Myocyte (in vitro differentiated cells): Measurements from ENCODE around the gene PRKCZ. TPM values are rescaled to one million over a fixed set of nuclear protein-coding genes. Genes with fewer than 3 reads are reported as not detected.
"Not testable (repeated sequence)": the region's sequence is repeated elsewhere in the genome, so short reads cannot be mapped to it uniquely, and the experiment has no call there.

Experiments used
- DNase-seq: peaks from one replicate; pipeline ENCODE4 v3.0.0-alpha.2; 2012; ENCODE audit warnings: low read depth
- total RNA-seq: library from RNA; depleted of rRNA; stranded (reverse); fragments of >200 nt; gene quantifications from 2 replicates; pipeline ENCODE4 v1.2.3, GENCODE V29; 2014

PRKCZ gene
- total RNA-seq, 1 donor from 2014 or later, result 0.27 TPM

DNA sequence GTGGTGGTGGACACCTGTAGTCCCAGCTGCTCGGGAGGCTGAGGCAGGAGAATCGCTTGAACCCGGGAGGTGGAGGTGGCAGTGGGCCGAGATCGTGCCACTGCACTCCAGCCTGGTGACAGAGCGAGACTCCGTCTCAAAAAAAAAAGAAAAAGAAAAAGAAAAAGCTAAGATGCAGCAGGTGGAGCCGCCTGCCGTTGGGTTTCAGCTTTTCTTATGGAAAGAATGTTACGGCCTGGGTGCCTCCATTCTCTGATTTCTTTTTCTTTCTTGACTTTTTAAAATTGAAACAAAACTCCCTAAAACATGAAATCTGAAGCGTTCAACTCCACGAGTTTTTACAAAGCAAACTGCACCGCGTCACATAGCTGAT lies 64.4 kb downstream of the PRKCZ start:
- not testable (repeated sequence) for DNase-seq

DNA sequence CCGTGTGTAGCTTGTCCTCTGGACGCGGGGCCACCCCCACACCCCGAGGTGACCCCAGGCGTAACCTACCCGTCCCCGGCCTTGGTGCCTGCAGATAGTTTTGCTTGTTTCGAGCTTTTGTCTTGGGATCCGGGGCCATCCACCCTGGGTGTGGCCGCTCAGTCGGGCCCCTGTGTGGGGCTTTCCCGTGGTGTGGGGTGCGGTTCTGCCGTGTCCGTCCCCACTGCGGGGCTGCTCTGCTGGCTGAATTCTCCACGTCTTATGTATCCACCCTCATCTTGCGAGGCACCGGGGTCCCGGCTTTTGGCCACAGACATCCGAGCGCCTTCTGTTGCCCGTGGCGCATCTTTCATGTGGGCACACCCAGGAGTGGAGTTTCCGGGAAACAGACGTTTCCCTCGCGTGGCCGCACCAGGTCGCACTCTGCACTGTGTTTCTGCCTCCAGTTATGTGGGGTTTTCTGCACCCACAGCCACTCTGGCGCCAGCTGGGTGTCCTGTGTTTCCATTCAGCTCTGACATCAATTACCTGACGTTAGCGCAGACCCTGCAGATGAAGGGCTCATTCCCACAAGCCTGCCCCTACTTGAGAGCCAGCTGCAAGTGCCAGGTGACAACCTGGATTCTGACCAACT lies 64.9 kb downstream of the PRKCZ start:
- no peak for DNase-seq

DNA sequence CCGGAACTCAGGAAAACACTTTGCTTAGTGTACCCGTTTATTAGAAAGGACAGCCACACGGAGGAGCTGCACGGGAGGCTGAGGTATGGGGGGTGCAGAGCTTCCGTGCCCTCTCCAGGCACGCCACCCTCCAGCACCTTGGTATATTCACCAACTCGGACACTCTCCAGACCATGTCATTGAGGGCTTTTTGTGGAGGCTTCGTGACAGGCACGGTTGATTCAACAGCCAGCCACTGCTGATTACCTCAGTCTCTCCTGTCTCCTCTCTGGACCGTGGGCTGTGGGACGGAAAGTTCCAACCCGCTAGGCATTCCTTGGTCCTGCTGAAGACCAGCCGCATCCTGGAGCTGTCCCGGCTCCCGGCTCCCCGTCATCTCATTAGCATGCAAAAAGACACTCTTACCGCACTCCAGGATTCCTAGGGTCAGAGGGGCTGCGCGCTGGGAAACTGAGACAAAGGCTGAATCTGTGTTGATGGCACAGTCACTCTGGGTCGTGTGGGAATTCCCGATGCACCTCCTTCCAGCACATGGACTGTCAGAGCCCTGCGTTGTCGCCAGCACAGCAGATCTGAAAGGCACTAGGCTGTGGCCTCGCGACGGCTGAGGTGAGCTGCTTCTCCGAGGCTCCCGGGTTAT lies 65.6 kb downstream of the PRKCZ start:
- no peak for DNase-seq

DNA sequence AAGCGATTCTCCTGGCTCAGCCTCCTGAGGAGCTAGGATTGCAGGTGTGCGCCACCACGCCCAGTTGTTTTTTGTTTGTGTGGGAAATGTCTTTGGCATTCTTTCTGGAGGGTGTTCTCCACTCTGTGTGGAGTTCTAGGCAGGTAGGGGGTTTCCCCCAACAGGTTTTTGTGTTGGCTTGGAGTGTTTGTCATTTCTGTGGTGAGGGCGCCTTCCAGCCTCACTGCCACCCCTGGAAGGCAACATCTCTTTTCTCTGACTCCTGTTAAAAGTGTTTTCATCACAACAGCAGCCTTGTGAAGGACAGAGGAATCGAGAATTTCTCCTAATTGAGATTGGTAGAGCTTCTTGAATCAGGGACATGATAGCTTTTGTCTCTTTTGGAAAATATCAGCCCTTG lies 69.7 kb downstream of the PRKCZ start:
- no peak for DNase-seq

DNA sequence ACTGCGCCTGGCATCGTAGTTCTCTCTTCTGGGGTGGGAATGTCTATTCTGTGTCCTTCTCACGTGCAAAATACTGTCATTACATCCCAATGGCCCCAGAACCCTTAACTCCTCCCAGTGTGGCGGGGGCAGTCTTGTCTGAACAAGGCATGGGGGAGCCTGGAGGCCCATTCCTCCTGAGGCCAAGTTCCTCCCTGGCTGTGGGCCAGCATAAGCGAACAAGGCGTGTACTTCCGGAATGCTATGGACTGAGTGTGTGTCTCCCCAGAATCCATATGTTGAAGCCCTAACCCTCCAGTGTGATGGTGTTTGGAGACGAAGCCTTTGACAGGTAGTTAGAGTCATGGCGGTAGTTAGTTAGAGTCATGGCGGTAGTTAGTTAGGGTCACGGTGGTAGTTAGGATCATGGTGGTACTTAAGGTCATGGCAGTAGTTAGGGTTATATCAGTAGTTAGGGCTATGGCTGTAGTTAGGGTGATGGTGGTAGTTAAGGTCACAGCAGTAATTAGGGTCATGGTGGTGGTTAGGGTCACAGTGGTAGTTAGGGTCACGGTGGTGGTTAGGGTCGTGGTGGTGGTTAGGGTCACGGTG lies 71.0 kb downstream of the PRKCZ start:
- no peak for DNase-seq

DNA sequence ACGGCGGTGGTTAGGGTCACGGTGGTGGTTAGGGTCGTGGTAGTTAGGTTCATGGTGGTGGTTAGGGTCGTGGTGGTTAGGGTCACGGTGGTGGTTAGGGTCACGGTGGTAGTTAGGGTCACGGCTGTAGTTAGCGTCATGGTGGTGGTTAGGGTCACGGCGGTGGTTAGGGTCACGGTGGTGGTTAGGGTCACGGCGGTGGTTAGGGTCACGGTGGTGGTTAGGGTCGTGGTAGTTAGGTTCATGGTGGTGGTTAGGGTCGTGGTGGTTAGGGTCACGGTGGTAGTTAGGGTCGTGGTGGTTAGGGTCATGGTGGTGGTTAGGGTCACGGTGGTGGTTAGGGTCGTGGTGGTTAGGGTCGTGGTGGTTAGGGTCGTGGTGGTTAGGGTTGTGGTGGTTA lies 71.6 kb downstream of the PRKCZ start:
- DNase-seq, result not testable (repeated sequence)

DNA sequence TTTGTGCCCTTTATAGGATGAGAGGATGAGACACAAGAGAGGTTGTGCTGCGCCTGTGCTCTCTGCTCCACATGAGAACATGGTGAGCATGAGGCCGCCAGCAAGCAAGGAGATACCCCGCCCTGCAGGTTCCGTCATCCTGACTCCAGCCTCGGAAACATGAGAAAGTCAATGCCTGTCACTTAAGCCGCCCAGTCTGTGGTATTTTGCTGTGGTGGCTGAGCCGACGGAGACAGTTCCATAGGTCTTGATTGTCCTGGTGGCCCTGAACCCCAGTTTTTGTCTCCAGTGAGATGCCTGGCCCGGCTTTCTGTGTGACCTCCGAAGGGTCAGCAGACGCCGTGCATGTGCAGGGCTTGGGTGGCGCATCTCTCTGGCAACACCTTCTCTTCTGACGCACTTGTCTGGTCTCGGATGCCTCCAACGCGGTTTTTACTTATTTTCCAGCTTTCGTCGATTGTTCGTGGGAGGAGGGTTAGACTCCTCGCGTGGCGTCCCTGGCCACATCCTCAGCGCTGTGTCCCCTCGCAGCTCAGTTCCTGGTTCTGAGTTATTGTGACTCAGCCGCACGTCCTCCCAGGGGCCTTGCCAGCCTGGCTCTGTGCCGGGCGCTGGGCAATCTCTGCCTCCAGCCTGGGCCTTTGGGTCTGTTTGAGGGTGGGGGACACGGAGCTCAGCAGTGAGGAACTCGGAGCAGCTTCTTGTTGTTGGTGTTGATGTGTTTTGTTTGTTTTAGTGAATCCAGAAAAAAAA lies 74.4 kb downstream of the PRKCZ start:
- DNase-seq, result no peak

DNA sequence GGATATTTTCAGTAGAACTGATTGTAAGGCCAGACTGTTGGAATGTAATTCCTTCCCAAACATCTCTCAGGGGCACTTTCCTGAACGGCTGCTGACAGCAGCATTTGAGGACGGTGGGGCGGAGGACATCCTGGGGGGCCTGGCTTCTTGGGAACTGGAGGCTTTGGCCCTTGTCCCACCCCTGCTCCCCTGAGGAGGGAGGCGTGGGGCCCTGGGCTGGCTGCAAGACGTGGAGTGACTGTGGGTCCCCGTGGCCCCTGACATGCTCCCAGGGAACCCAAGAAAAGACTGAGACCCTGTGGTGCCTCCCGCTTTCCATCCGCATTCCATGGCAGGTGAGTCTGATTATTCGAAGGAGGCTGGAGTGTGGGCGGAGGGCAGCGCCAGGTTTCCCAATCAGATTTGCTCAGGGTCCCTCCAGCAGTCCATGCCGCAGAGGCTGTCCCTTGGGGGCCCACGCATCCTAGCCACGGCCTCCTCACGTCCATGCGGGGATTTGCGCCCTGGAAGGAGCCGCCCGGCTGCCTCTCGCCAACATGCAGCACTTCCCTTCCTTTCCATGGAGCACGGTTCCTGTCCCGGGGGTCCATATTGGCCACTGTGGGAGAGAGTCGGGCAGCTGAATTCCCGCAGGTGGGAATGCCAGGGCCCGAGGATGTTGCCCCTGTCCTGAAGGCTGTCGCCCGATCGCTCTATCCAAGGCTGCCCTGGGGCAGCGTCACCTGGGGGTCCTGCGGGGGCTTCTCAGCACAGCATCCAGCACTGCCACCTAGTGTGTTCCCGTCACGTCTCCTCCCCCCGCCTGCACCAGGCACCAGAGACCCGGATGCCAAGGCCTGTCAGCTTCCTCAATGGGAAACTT lies 75.4 kb downstream of the PRKCZ start:
- DNase-seq, result no peak

DNA sequence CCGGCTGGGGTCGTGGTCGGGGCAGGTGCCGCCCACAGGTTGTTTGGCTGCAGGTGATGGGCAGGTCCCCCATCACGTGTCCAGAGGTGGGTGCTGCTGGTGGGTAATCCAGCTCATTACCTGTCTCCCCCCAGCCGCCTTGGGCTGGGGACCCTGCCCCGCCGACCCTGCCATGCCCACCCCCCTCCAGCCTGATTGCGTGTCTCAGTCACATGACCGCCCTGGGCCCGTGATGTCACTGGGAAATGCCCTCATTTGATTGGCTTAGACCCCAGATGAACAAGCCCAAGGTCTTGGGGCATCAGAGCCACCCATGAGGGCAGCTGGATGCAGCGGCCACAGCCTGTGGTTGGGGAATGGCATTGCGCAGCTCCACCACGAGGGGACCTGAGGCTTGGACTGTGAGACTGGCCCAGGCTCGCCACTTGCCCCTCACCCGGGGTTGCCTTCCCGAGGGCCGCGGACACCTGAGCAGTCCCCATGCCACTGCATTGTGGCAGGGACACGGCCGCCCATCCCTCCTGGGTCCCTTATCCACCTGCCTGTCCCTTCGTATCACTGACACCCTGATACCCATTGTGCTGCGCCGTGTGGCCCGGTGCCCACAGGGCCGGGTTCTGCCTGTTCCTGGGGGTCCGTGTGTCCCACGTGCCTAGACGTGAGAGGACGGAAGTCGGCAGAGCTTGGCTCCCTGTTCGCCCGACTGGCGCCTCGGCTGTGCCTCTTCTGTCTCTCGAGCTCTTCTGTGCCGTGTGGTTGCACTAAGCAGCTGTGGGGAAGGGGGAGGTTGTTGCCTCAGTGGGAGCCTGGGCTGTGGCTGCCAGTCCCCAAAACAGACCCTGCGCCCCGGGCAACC lies 76.3 kb downstream of the PRKCZ start:
- no peak for DNase-seq

DNA sequence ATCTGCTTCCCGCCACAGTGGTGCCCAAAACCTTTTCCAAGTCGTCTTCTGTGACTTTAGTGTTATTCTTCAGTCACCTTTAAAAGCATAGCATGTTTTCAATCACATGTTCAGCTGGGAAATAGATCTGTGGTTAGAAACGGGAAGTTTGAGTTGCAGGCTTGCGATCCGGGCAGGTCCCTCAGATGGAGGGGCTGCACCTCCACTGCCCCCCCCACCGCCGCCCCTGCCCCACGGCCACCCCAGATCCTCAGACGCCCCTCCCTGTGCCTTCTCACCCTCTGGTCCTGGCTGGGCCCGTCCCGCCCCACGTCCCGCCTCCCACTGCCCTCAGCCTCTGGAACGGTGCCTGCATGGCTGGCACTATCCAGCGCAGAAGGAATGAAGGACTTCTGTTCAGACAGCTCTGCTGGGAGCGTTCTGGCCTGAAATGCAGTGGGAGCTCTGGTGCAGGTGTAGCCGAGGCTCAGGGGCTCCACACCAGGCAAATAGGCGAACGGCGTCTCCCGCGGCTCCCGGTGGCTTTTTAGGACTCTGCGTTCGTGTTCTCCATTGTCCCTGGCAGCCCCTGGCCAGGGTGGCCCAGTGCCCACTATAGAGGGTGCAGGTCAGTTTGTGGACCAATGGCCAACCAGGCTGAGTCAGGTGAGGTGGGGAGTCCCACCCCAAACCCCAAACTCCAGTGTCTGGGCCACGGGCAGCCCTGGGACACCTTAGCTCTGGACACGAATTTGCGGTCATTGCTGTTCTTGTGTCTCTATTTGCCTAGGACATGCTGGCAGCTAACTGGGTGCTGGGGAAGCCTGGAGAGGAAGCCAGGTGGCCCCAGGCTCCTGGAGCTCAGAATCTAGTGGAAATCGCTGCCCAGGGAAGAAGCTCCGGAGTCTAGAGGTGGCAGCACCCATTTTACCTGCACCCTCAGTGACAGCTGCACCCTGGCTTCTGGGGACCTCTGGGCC lies 77.3 kb downstream of the PRKCZ start:
- DNase-seq, result no peak

DNA sequence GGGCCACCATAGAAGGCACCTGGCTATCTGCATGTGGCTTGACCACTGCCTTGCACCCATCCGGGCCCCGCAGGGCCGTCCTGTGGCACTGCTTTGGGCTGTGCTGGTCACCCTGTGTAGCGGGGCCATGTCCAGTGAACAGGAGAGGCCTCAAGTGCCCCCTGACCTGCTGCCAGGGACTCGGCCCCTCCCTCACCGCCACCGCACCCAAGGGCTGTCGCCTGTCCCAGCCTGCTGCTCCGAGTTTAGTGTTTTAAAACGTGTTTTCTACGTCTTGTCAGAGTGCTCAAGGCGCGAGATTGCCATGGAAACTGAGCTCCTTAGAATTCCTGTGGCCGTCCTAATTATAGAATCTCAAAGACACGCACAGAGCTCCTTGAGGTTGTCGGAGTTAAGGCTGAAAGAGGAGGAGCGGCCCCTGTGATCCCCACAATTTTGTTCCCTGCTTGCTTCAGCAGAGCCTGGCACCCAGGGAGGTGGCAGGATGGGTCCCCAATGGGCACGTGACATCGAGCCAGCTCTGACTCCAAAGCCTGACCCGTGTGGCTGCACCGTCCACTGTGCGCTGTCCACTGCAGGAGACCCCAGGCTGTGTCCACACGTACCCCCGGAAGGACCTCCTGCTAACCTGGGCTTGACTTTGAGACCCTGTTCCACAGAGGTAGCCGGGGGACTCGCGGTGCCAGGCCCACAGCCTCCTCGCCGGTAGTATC lies 78.1 kb downstream of the PRKCZ start:
- DNase-seq, result no peak

DNA sequence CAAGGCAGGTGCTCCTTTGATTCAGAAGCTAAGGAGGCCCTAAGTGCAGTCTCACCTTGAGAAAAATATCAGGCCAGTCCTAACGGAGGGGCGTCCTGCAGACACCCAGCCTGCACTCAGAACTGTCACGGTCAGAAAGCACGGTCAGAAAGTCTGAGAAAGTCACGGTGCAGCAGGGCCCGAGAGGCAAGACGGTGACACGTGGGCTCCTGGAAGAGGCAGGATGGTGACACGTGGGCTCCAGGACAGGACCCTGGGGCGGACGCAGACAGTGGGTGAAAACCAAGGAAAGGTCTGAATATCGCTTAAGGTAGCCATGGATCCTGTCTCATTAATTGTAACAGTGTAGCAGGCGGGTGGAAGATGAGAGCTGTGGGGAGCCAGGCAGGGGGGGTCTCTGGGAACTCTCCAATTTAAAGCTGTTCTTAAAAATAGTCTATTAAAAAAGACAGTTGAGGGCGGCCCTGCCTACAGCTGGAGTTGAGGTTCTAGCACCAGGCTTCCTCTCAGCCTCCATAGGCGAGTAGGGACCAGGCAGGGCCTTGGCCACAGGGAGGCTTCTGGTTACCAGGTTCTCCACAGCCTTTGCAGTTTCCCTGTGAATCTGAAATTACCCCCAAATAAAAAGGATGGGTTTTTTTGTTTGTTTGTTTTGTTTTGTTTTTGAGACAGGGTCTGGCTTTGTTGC lies 79.2 kb downstream of the PRKCZ start:
- DNase-seq, result no peak

DNA sequence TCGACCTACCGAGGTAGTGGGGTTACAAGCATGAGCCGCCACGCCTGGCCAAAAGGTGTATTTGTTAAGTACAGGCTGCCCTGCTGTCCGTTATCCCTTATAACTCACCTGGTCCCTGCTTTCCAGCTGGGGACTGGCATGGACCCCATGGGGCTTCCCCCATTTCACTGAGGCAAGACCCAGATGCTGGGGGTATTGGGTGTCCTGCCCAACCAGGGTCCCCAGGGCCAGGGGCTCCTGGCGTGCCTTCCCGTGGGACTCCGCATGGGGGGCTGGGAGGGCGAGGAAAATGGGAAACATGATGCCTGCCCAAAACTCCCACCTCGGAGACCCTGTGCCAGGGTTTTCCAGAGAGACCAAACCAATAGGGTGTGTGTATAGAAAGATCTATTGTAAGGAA lies 79.9 kb downstream of the PRKCZ start:
- DNase-seq, result no peak

DNA sequence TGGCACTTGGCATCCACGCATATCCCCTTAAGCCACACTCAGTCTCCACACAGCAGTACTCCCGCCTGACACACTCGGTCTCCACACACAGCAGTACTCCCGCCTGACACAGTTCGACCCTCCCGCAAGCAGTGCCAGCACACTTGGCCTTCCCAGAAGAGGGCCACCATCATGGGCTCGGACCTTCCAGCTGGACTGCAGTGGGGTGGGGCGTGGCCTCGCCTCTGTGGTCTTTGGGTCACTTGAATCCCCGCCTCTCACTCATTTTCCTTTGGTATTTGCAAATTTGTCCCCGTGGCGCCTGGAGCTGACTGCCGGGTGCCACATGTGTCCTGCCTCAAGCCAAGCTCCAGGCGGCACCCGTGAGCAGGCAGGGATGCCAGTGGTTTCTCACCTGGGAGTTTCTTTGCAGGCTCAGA lies 80.7 kb downstream of the PRKCZ start:
- no peak for DNase-seq

DNA sequence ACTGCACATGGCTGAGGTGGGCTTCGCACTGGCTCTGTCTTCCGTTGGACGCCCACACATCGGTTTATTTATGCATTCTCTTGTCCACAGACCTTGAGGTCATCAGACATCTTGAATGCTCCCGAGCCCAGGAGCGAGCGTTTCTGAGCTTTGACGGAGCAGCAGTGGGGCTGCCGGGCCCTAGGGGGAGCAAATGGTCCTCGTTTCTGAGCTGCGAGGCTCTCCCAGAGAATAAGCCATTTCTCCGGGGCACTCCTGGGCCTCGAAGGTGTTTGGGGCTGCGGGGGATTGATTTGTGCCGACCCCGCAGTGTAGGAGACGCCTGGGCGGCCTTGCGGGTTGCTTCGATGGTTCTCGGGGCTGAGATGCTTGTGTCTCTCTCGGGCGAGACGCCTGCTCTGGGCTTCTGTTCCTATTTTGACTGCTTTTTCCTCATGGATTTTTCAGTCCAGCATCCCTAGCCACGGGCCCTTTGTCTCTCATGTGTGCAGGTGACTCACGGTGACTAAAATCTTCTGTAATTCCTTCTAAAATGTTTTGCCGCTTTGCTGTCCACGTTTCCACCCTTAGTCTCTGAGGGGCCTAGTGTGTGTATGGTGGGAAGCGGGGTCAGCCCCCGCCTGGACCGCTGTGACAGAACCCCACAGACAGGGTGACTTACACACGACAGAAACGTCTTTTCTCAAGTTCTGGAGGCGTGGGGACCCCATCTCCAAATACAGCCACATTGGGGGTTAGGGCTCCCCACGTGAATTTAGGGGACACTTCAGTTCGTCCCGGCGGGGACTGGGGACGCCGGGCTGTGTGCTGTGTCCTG lies 82.2 kb downstream of the PRKCZ start:
- DNase-seq, result no peak

DNA sequence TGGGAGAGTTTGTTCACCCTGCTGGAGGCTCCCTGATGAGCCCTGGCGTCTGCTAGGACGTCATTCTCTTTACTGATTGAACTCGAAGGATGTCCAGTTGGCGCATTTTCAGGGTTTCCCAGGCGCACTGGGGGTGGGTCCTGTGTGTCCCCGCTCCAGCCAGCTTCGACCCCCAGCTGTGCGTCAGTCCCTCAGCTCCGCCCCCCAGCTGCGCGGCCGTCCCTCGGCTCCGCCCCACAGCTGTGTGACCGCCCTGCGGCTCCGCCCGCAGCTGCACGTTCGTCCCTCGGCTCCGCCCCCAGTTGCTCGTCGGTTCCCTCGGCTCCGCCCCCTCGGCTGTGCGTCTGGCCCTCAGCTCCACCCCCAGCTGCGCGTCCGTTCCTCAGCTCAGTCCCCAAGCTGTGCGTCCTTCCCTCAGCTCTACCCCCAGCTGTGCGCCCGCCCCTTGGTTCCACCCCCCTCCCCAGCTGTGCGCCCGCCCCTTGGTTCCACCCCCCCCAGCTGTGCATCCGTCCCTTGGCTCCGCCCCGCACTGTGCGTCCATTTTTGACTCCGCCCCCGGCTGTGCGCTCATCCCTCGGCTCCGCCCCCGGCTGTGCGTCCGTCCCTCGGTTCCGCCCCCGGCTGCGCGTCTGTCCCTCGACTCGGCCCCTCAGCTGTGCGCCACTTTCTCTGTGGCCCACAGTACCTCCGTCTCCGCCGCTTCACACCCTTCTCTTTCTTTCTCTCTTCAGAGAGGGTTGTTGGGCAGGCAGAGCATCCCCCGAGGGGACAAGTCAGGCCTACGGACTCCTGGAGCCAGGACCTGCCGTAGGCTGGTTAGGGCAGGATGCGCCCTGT lies 83.0 kb downstream of the PRKCZ start:
- DNase-seq, result peak; percentile 81
